Panc1 (cell line): ENCODE data around the gene GLT1D1. TPM values are rescaled to one million over a fixed set of nuclear protein-coding genes. Genes with fewer than 3 reads are reported as not detected.

ENCODE experiments used
- ATAC-seq: fragments of 200-7000 bp; cut with Tn5 transposase; 2 replicates; pipeline ENCODE4 v1.9.1; 2020; ENCODE audit warnings: mild to moderate bottlenecking, moderate library complexity
- BruUV-seq: library from RNA; stranded (reverse); fragments of 400-500 nt; replicated peaks from 2 replicates; lab custom pipeline; 2021; lab: Mats Ljungman, UMichigan
- CTCF ChIA-PET: fragments of 300-600 bp; sonication (Branson Sonifier 250); formaldehyde crosslinking; loops from one replicate; lab custom pipeline; 2022; ENCODE audit warnings: antibody characterized with exemption; lab: Charles Lee
- POLR2A ChIA-PET: fragments of 300-600 bp; sonication (Branson Sonifier 250); formaldehyde crosslinking; loops from one replicate; lab custom pipeline; 2022; ENCODE audit warnings: antibody characterized with exemption; lab: Charles Lee
- DNase-seq: peaks from one replicate; pipeline ENCODE4 v3.0.0-alpha.2; 2010; ENCODE audit warnings: low read depth, low spot score
- H3K27ac ChIP-seq: 2 replicates; pipeline ENCODE4 v1.5.1; 2011; ENCODE audit warnings: mild to moderate bottlenecking, low read length, inconsistent platforms
- H3K27me3 ChIP-seq: fragments of 200-500 bp; sonication (Bioruptor generic); 2 replicates; pipeline ENCODE4 v1.6.0; 2014; ENCODE audit warnings: low read length, inconsistent platforms; ENCODE audit not compliant: control insufficient read depth, insufficient read depth
- H3K36me3 ChIP-seq: fragments of 200-500 bp; sonication (Bioruptor generic); 2 replicates; pipeline ENCODE4 v1.5.1; 2014; ENCODE audit warnings: inconsistent platforms, mild to moderate bottlenecking, low read length, moderate library complexity; ENCODE audit not compliant: control insufficient read depth, insufficient read depth
- H3K4me1 ChIP-seq: 2 replicates; pipeline ENCODE4 v1.5.1; 2011; ENCODE audit warnings: inconsistent platforms, mild to moderate bottlenecking, low read length, moderate library complexity; ENCODE audit not compliant: control insufficient read depth, insufficient read depth
- H3K4me3 ChIP-seq, 2 experiments: 2 replicates each; pipeline ENCODE4 v1.5.1; 2011 to 2012; ENCODE audit warnings: low read depth in 2 of 2, low read length in 2 of 2, mild to moderate bottlenecking in 2 of 2, inconsistent platforms in 1 of 2, moderate library complexity in 1 of 2
- H3K9me3 ChIP-seq: fragments of 200-500 bp; sonication (Bioruptor generic); 2 replicates; pipeline ENCODE4 v1.5.1; 2014; ENCODE audit warnings: low read depth, mild to moderate bottlenecking, inconsistent platforms, low read length, moderate library complexity; ENCODE audit not compliant: control insufficient read depth, insufficient read depth
- POLR2AphosphoS5 ChIP-seq: IDR thresholded peaks from 2 replicates; pipeline ENCODE4 v1.6.1; 2012; ENCODE audit warnings: mild to moderate bottlenecking, low read depth, low read length, moderate library complexity
- REST ChIP-seq, 2 experiments: IDR thresholded peaks; 2 replicates each; pipeline ENCODE4 v1.6.1; 2011 to 2012; ENCODE audit warnings: low read depth in 2 of 2, control low read depth in 1 of 2, low read length in 1 of 2, mild to moderate bottlenecking in 1 of 2, moderate library complexity in 1 of 2; ENCODE audit not compliant: insufficient read depth in 1 of 2
- SIN3A ChIP-seq: IDR thresholded peaks from 2 replicates; pipeline ENCODE4 v1.6.1; 2012; ENCODE audit warnings: low read depth, mild to moderate bottlenecking, low read length, moderate library complexity, borderline replicate concordance; ENCODE audit not compliant: insufficient read depth
- TCF7L2 ChIP-seq: IDR thresholded peaks from 2 replicates; pipeline ENCODE4 v1.6.1; 2011; ENCODE audit warnings: mild to moderate bottlenecking, low read depth, low read length, inconsistent platforms
- in situ Hi-C: cut with HindIII; loops from 2 replicates; pipeline ENCODE4 v1.10.0; 2016; ENCODE audit warnings: low sequenced_read_pairs, low pct_unique_long_range_greater_than_20kb
- intact Hi-C: fragments of 100-400 bp; cut with micrococcal nuclease; formaldehyde crosslinking; loops from one replicate; pipeline ENCODE4 v1.10.0; 2022; ENCODE audit not compliant: unreplicated experiment
- total RNA-seq: library from RNA; stranded (reverse); gene quantifications from one replicate; pipeline ENCODE4 v1.2.1, GENCODE V29; 2021; ENCODE audit not compliant: unreplicated experiment
- TF ChIP-seq, protein P1 (sequence below): fragments of 450-650 bp; IDR thresholded peaks from 2 replicates; pipeline ENCODE4 v1.5.1; 2017; ENCODE audit warnings: mild to moderate bottlenecking

GLT1D1 gene
- total RNA-seq, 1 experiment from 2014 or later, result not detected

DNA sequence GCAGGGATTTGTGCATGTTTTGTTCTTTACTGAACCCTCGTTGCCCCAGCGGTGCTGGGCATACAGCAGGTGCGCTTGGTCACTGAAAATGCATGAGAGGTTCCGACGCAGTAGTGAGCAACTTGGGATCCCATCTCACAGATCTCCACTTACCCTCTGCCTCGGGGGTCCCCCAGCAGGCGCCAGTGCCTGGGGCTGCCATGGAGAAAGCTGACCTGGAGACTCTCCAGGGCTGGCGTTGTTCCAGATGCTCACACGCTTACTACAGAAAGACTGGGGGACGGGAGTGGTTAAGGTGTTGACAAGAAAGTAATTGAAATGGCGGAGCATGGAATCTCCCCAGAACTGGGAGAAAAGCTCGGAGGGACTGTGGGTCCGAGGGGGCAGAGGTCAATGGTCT is 14.2 kb downstream of the GLT1D1 start:
- in situ Hi-C loops, result no loop called here
- H3K4me1 ChIP-seq, result no peaks in the 10 kb centered on the region
- intact Hi-C loops, result no loop called here

GRCh38 chr12:128871516-128871892 is 18.2 kb downstream of the GLT1D1 start:
- no TSS peak for BruUV-seq
- no peaks in the 10 kb centered on the region for H3K9me3 ChIP-seq
- H3K27ac ChIP-seq, result no peak overlapping the region
- H3K4me3 ChIP-seq, result no peak overlapping the region
- TF ChIP-seq POLR2AphosphoS5 (no peak), REST (IDR thresholded peaks at IDR 0.05; ENCODE audit: insufficient read depth in 1 of 2, low read depth in 2 of 2, low read length in 1 of 2) (no peak), TCF7L2 (no peak), SIN3A (no peak)
- TF ChIP-seq, protein P1, sequence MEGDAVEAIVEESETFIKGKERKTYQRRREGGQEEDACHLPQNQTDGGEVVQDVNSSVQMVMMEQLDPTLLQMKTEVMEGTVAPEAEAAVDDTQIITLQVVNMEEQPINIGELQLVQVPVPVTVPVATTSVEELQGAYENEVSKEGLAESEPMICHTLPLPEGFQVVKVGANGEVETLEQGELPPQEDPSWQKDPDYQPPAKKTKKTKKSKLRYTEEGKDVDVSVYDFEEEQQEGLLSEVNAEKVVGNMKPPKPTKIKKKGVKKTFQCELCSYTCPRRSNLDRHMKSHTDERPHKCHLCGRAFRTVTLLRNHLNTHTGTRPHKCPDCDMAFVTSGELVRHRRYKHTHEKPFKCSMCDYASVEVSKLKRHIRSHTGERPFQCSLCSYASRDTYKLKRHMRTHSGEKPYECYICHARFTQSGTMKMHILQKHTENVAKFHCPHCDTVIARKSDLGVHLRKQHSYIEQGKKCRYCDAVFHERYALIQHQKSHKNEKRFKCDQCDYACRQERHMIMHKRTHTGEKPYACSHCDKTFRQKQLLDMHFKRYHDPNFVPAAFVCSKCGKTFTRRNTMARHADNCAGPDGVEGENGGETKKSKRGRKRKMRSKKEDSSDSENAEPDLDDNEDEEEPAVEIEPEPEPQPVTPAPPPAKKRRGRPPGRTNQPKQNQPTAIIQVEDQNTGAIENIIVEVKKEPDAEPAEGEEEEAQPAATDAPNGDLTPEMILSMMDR, result no peak
- in situ Hi-C loops, result no loop called here
- no peaks in the 10 kb centered on the region for H3K36me3 ChIP-seq
- no peak for DNase-seq
- CTCF ChIA-PET, result no interaction called here
- ATAC-seq, result no peak
- POLR2A ChIA-PET, result no interaction called here
- no peaks in the 10 kb centered on the region for H3K27me3 ChIP-seq
- intact Hi-C loops, result no loop called here
- no peaks in the 10 kb centered on the region for H3K4me1 ChIP-seq

More for the DNA sequence above, 14.2 kb downstream of the GLT1D1 start:
- H3K27me3 ChIP-seq, result no peaks in the 10 kb centered on the region
- H3K36me3 ChIP-seq, result no peaks in the 10 kb centered on the region
- ChIA-PET CTCF (no interaction called here), POLR2A (no interaction called here)
- ATAC-seq (no peak), DNase-seq (no peak)
- TF ChIP-seq TCF7L2 (no peak), POLR2AphosphoS5 (no peak), SIN3A (no peak), REST (IDR thresholded peaks at IDR 0.05; ENCODE audit: insufficient read depth in 1 of 2, low read depth in 2 of 2, low read length in 1 of 2) (no peak)
- TF ChIP-seq, protein P1, result no peak
- no peaks in the 10 kb centered on the region for H3K9me3 ChIP-seq
- no peak overlapping the region for H3K27ac ChIP-seq
- BruUV-seq, result no TSS peak
- no peak overlapping the region for H3K4me3 ChIP-seq
